HepG2 (cell line): ENCODE results near the gene MTNR1A. TPM values are rescaled to one million over a fixed set of nuclear protein-coding genes. Genes with fewer than 3 reads are reported as not detected.

Experiments
- ATAC-seq: fragments of 200-7000 bp; cut with Tn5 transposase; 3 replicates; pipeline ENCODE4 v1.9.1; 2020; ENCODE audit warnings: mild to moderate bottlenecking, moderate library complexity
- BruUV-seq: library from RNA; stranded (reverse); fragments of 400-500 nt; replicated peaks from 2 replicates; lab custom pipeline; 2021; lab: Mats Ljungman, UMichigan
- CTCF ChIA-PET: fragments of 300-600 bp; formaldehyde crosslinking; extraction: SDS; loops from one replicate; lab custom pipeline; 2021; ENCODE audit warnings: low total read pairs, inconsistent platforms, low intra/inter-chr PET ratio; lab: Yijun Ruan, JAX
- POLR2A ChIA-PET: fragments of 350-600 bp; sonication (Branson Sonifier 250); formaldehyde crosslinking; loops from one replicate; lab custom pipeline; 2020; ENCODE audit warnings: antibody characterized with exemption, inconsistent platforms; lab: Yijun Ruan, JAX
- DNase-seq: peaks from one replicate; pipeline ENCODE4 v3.0.0-alpha.2; 2015; ENCODE audit warnings: low spot score
- FAIRE-seq: peaks from 3 replicates; lab custom pipeline; 2011; peaks lifted over from hg19 to GRCh38; lab: Jason Lieb, UNC
- H2AFZ ChIP-seq: one replicate; pipeline ENCODE4 v1.6.1; 2011; ENCODE audit warnings: low read length, inconsistent platforms
- H3K27ac ChIP-seq: fragments of 300-600 bp; 3 replicates; pipeline ENCODE4 v1.8.0; 2011; ENCODE audit warnings: mixed run types, mild to moderate bottlenecking, mixed read lengths, low read length, inconsistent platforms; ENCODE audit not compliant: insufficient read depth; ENCODE audit errors: extremely low read length
- H3K27me3 ChIP-seq, 2 experiments: fragments of 200-600 bp in 1 of 2; 2 replicates in 1 of 2; 3 replicates in 1 of 2; pipeline versions ENCODE4 v1.6.0 to v1.8.0; 2011; ENCODE audit warnings: low read length in 2 of 2, mild to moderate bottlenecking in 2 of 2, moderate library complexity in 2 of 2, inconsistent platforms in 1 of 2; ENCODE audit not compliant: insufficient read depth in 2 of 2, control insufficient read depth in 1 of 2
- H3K36me3 ChIP-seq, 2 experiments: fragments of 200-600 bp in 1 of 2; replicated peaks in 1 of 2; 2 replicates in 1 of 2; 3 replicates in 1 of 2; pipeline versions ENCODE4 v1.5.1 to v1.8.0; 2011; ENCODE audit warnings: low read length in 2 of 2, inconsistent platforms in 1 of 2; ENCODE audit not compliant: insufficient read depth in 2 of 2, control insufficient read depth in 1 of 2
- H3K4me1 ChIP-seq: 2 replicates; pipeline ENCODE4 v1.5.1; 2012; ENCODE audit warnings: low read length, inconsistent platforms; ENCODE audit not compliant: insufficient read depth
- H3K4me2 ChIP-seq: 2 replicates; pipeline ENCODE4 v1.6.0; 2011; ENCODE audit warnings: low read depth, low read length, inconsistent platforms
- H3K4me3 ChIP-seq, 3 experiments: fragments of 200-600 bp in 1 of 3; sonication (generic), shearing (Covaris generic) in 1 of 3; replicated peaks in 1 of 3; 2 replicates each; pipeline ENCODE4 v1.5.1; 2011 to 2016; ENCODE audit warnings: low read length in 3 of 3, inconsistent platforms in 2 of 3, low read depth in 2 of 3, mild to moderate bottlenecking in 2 of 3, control low read depth in 1 of 3, mixed read lengths in 1 of 3; ENCODE audit not compliant: insufficient read depth in 1 of 3
- H3K79me2 ChIP-seq: one replicate; pipeline ENCODE4 v1.6.1; 2011; ENCODE audit warnings: low read length, inconsistent platforms; ENCODE audit not compliant: insufficient read depth
- H3K9ac ChIP-seq: 2 replicates; pipeline ENCODE4 v1.6.0; 2011; ENCODE audit warnings: mild to moderate bottlenecking, low read depth, low read length, inconsistent platforms; ENCODE audit not compliant: insufficient read depth
- H3K9me3 ChIP-seq: 2 replicates; pipeline ENCODE4 v1.5.1; 2012; ENCODE audit warnings: mild to moderate bottlenecking, low read length
- H4K20me1 ChIP-seq: 2 replicates; pipeline ENCODE4 v1.6.0; 2011; ENCODE audit warnings: inconsistent platforms, mild to moderate bottlenecking, low read length, moderate library complexity; ENCODE audit not compliant: insufficient read depth
- DNMT3B ChIP-seq: conservative IDR thresholded peaks from 2 replicates; pipeline ENCODE4 v1.6.1; 2016; ENCODE audit warnings: missing biosample characterization, control low read depth
- HDAC6 ChIP-seq: fragments of 200-600 bp; sonication (generic); IDR thresholded peaks from 2 replicates; pipeline ENCODE4 v1.7.0; 2017; ENCODE audit warnings: mild to moderate bottlenecking, antibody characterized with exemption, low read length, low read depth
- HNF4A ChIP-seq: sonication (generic); formaldehyde crosslinking; IDR thresholded peaks from 2 replicates; pipeline ENCODE4 v1.4.0; 2020; ENCODE audit warnings: missing genetic modification reagents
- MBNL3 ChIP-seq: fragments of 250-450 bp; sonication (Bioruptor Pico); conservative IDR thresholded peaks from 2 replicates; pipeline ENCODE4 v1.8.0; 2022; ENCODE audit warnings: mild to moderate bottlenecking, inconsistent platforms
- XRCC5 ChIP-seq: fragments of 200-400 bp; formaldehyde crosslinking; optimal IDR thresholded peaks from 2 replicates; pipeline ENCODE3; 2017; ENCODE audit warnings: mild to moderate bottlenecking, low read length
- ZBTB21 ChIP-seq: sonication (generic); formaldehyde crosslinking; IDR thresholded peaks from 2 replicates; pipeline ENCODE4 v1.4.0; 2020; ENCODE audit warnings: missing genetic modification reagents
- ZFP36 ChIP-seq: fragments of 150-350 bp; IDR thresholded peaks from 2 replicates; pipeline ENCODE4 v1.6.1; 2018; ENCODE audit warnings: borderline replicate concordance, low read length, low read depth; ENCODE audit not compliant: partially characterized antibody
- ZFP36L2 ChIP-seq: sonication (generic); formaldehyde crosslinking; IDR thresholded peaks from 2 replicates; pipeline ENCODE4 v1.4.0; 2020; ENCODE audit warnings: missing genetic modification reagents
- ZNF589 ChIP-seq: sonication (generic); formaldehyde crosslinking; conservative IDR thresholded peaks from 2 replicates; pipeline ENCODE4 v1.8.0; 2022; ENCODE audit warnings: mild to moderate bottlenecking, moderate library complexity, missing genetic modification reagents
- ZNF777 ChIP-seq: sonication (generic); formaldehyde crosslinking; IDR thresholded peaks from 2 replicates; pipeline ENCODE4 v1.4.0; 2020; ENCODE audit warnings: missing genetic modification reagents
- WGBS: methylation state at CpG from one replicate; pipeline ENCODE4 v1.1.6; 2017; ENCODE audit warnings: low lambda C conversion rate; 5-methylcytosine and 5-hydroxymethylcytosine counted together
- in situ Hi-C: cut with HindIII; loops from 2 replicates; pipeline ENCODE4 v1.10.0; 2017; ENCODE audit warnings: low pct_unique_long_range_greater_than_20kb; ENCODE audit not compliant: extremely low pct_ligation_motif_present
- intact Hi-C: fragments of 100-400 bp; cut with micrococcal nuclease; formaldehyde crosslinking; loops from one replicate; pipeline ENCODE4 v1.10.0; 2022; ENCODE audit not compliant: unreplicated experiment
- polyA plus RNA-seq, 8 experiments: library from polyadenylated mRNA; depleted of rRNA in 3 of 8; stranded (reverse) in 7 of 8; unstranded in 1 of 8; fragments of >200 nt; fragmentation: Illumina TruSeq in 4 of 8; extraction: Trizol in 4 of 8; gene quantifications; 2 replicates each; pipeline versions ENCODE4 v1.2.1 to v1.2.3, GENCODE V29; 2011 to 2016; ENCODE audit warnings: low read depth in 4 of 8, missing spikeins in 1 of 8, mixed read lengths in 1 of 8; ENCODE audit not compliant: insufficient read depth in 1 of 8
- total RNA-seq, 5 experiments: library from RNA; depleted of rRNA; stranded (reverse); fragments of >200 nt; fragmentation: Illumina TruSeq; extraction: Trizol; gene quantifications; 2 replicates each; pipeline ENCODE4 v1.2.3, GENCODE V29; 2016; ENCODE audit warnings: low read depth in 1 of 5

The MTNR1A gene
- total and polyA plus RNA-seq, 2 of the 13 experiments (the other 11 are each of a cell fraction or from before 2014, with no cell fraction given) = not detected

DNA sequence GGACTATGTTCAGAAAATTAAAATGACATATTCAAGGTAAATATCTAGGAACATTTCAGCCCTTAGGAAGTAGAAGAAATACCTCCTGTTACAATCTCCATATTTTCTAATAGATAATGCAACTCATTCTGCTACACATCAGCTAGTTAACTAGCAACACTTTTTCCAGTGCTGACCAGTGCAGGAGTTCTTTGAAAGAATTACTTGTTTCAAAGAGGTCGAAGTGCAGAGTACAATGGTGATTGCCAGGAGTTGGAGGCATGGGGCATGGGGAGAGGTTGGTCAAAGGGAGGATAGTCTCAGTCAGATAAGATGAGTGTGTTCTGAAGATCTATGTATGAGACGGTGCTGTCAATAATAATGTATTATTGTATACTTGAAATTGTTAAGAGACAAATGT lies 53.1 kb downstream of the MTNR1A start:
- H2AFZ ChIP-seq = no peak overlapping the region
- H3K79me2 ChIP-seq = no peaks in the 10 kb centered on the region
- H3K9me3 ChIP-seq = no peaks in the 10 kb centered on the region
- H3K9ac ChIP-seq = no peak overlapping the region
- H3K27ac ChIP-seq = no peak overlapping the region
- H4K20me1 ChIP-seq = no peaks in the 10 kb centered on the region
- WGBS = 3% methylated on average over 2 of the region's 2 CpGs
- CTCF ChIA-PET = no interaction called here
- POLR2A ChIA-PET = no interaction called here
- intact Hi-C loops = no loop called here
- no peak overlapping the region for H3K4me3 ChIP-seq
- FAIRE-seq = no peak
- no peaks in the 10 kb centered on the region for H3K36me3 ChIP-seq
- TF ChIP-seq HNF4A (0 out of 2 replicates have a peak, but pooled peaks have one; percentile 25), DNMT3B (CRISPR knock-in tag) (no peak)
- TF ChIP-seq, all 625 proteins: peak for 1
- Histone ChIP-seq H3K27me3 (0 out of 5 replicates have a peak, but pooled peaks cover 0 to 2% of the 10 kb centered on the region in 2 experiments), H3K4me1 (no peaks in the 10 kb centered on the region), H3K4me2 (no peak overlapping the region)
- in situ Hi-C loops = no loop called here
- DNase-seq (no peak), ATAC-seq (peak; percentile 71)
- BruUV-seq = no TSS peak

DNA sequence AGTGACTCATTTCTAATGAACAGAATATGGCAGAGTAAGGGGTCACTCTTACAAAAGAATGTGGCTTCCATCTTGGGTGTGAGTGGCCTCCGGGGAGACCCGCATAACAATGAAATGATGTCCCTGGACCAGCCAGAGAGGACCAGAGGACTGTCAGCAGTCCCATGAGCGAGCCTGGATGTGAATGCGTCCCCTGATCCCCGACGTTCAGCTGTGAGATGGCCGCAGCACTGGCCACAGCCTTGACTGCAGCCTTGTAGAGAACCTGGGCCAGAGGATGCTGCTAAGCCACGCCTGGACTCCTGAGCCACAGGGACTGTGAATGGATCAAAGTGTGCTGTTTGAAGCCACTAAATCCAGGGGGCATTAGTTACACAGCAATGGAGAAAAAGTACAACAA lies 53.8 kb downstream of the MTNR1A start:
- Histone ChIP-seq H4K20me1 (no peaks in the 10 kb centered on the region), H3K4me3 (no peak overlapping the region), H3K4me1 (no peaks in the 10 kb centered on the region), H3K27ac (no peak overlapping the region), H3K9ac (no peak overlapping the region), H3K9me3 (no peaks in the 10 kb centered on the region), H3K36me3 (no peaks in the 10 kb centered on the region), H3K79me2 (no peaks in the 10 kb centered on the region), H3K27me3 (0 out of 5 replicates have a peak, but pooled peaks cover 0 to 2% of the 10 kb centered on the region in 2 experiments), H3K4me2 (no peak overlapping the region), H2AFZ (no peak overlapping the region)
- DNase-seq (no peak), ATAC-seq (no peak), FAIRE-seq (no peak)
- ChIA-PET POLR2A (no interaction called here), CTCF (no interaction called here)
- no peak for TF ChIP-seq ZBTB21 (CRISPR knock-in tag)
- no peak for TF ChIP-seq MBNL3 (CRISPR knock-in tag)
- no peak for TF ChIP-seq XRCC5
- no peak for TF ChIP-seq ZFP36
- no peak for TF ChIP-seq ZFP36L2
- no peak for TF ChIP-seq HDAC6
- no peak for TF ChIP-seq ZNF589 (CRISPR knock-in tag)
- TF ChIP-seq ZNF777 (CRISPR knock-in tag) = no peak
- intact Hi-C loops = no loop called here
- in situ Hi-C loops = no loop called here
- 16% methylated on average over 6 of the region's 8 CpGs for WGBS
- no TSS peak for BruUV-seq
